ENCODE results near the gene CFAP299. TPM values are rescaled to one million over a fixed set of nuclear protein-coding genes. Genes with fewer than 3 reads are reported as not detected.
"Not testable (repeated sequence)": the region's sequence is repeated elsewhere in the genome, so short reads cannot be mapped to it uniquely, and the experiment has no call there.

CFAP299 gene
- total and polyA plus RNA-seq, 3 experiments from 2014 or later: not detected

DNA sequence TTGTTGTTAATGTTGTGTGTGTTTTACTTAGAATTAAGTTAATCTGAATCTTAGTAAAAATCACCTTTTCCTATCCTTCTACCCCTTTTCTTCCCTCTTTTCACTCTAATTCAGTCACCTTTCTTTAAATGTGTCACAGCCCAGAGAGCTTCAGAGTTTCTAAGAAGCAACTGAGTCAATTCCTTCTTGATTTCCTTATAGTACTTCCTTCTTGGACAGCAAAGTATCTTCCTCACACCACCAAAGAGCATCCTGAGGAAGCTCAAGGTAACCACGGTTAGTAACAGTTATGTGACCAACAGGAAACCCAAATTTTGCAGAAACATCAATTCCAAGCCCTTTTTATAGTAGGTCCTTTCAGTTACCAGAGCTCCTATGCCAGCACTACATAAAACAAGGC lies 451.8 kb downstream of the CFAP299 start:
- CTCF ChIA-PET: no interaction called here

DNA sequence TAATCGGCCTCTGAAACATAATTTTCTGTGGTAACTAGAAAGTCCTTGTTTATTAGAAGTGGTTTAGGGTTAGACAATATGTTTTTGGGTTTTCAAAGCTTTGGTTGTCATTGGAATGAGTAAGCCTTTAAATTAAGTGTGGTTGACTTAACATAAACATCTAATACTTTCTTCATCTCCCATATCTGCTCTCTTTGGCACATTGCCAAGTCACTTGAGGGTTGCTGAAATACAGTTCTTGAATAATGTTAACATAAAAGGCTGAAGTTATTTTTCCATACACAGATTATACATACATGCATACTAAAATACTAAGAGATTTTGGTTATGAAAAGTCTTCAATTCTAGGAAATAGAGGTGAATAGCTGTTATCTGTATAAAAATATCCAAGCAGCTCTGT lies 453.3 kb downstream of the CFAP299 start:
- Mint-ChIP-seq H3K27ac (no peak overlapping the region), H3K4me1 (peaks cover 8 to 15% (median 9%) of the 10 kb centered on the region in 3 donors), H3K9me3 (no peaks in the 10 kb centered on the region), H3K4me3 (no peak overlapping the region), H3K27me3 (no peaks in the 10 kb centered on the region), H3K36me3 (no peaks in the 10 kb centered on the region)
- no peak for DNase-seq
- H3K27me3 ChIP-seq (ENCODE audit: insufficient read depth, low read length, poor library complexity, severe bottlenecking): no peaks in the 10 kb centered on the region
- no peak overlapping the region for H3K27ac ChIP-seq (ENCODE audit: low read depth, low read length)
- no peaks in the 10 kb centered on the region for H3K4me1 ChIP-seq (ENCODE audit: insufficient read depth, low read length)
- no peak overlapping the region for H3K4me3 ChIP-seq (ENCODE audit: low read length)
- H3K36me3 ChIP-seq (ENCODE audit: insufficient read depth, low read length): no peaks in the 10 kb centered on the region
- CTCF ChIA-PET: no interaction called here
- POLR2A ChIA-PET: no interaction called here
- H3K9me3 ChIP-seq (ENCODE audit: low read length): no peaks in the 10 kb centered on the region

More for the DNA sequence above, 451.8 kb downstream of the CFAP299 start:
- Mint-ChIP-seq H3K4me1 (peaks cover 8 to 15% (median 9%) of the 10 kb centered on the region in 3 donors), H3K9me3 (no peaks in the 10 kb centered on the region), H3K36me3 (no peaks in the 10 kb centered on the region), H3K4me3 (no peak overlapping the region), H3K27me3 (no peaks in the 10 kb centered on the region), H3K27ac (no peak overlapping the region)
- no peaks in the 10 kb centered on the region for H3K27me3 ChIP-seq (ENCODE audit: insufficient read depth, low read length, poor library complexity, severe bottlenecking)
- H3K27ac ChIP-seq (ENCODE audit: low read depth, low read length): no peak overlapping the region
- no peaks in the 10 kb centered on the region for H3K9me3 ChIP-seq (ENCODE audit: low read length)
- POLR2A ChIA-PET: no interaction called here
- no peak for DNase-seq
- no peaks in the 10 kb centered on the region for H3K36me3 ChIP-seq (ENCODE audit: insufficient read depth, low read length)
- no peak overlapping the region for H3K4me3 ChIP-seq (ENCODE audit: low read length)
- H3K4me1 ChIP-seq (ENCODE audit: insufficient read depth, low read length): no peaks in the 10 kb centered on the region

DNA sequence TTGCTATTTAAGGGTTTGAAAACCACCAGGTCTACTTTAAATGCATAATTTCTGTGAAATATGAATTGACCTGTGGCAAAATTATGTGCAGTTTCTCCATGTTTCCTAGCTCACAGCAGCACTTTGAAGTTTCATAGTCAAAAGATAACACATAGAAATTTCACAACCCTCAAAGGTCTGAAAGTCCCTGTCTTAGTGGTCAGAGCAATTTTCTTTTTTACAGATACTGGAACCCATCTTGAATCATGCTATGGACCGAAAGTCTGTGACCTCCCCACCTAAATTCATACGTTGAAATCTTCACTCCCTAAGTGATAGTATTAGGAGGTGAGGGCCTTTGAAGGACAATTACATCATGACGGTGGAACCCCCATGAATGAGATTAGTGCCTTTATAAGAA lies 454.6 kb downstream of the CFAP299 start:
- H3K9me3 ChIP-seq (ENCODE audit: low read length): no peaks in the 10 kb centered on the region
- H3K27ac ChIP-seq (ENCODE audit: low read depth, low read length): no peak overlapping the region
- H3K4me1 Mint-ChIP-seq: peaks cover 8 to 15% (median 9%) of the 10 kb centered on the region in 3 donors
- H3K4me1 ChIP-seq (ENCODE audit: insufficient read depth, low read length): no peaks in the 10 kb centered on the region
- no peaks in the 10 kb centered on the region for H3K27me3 Mint-ChIP-seq
- no peak for DNase-seq
- no peak overlapping the region for H3K27ac Mint-ChIP-seq
- H3K9me3 Mint-ChIP-seq: peaks cover 0 to 2% (median 0%) of the 10 kb centered on the region in 5 donors
- CTCF ChIA-PET: interaction anchor here (1.2 kb wide), 1 partner anchor 424 kb away, joined by 3 read pairs; no protein-coding TSS in a partner anchor
- POLR2A ChIA-PET: no interaction called here
- no peak overlapping the region for H3K4me3 ChIP-seq (ENCODE audit: low read length)
- H3K4me3 Mint-ChIP-seq: no peak overlapping the region
- no peaks in the 10 kb centered on the region for H3K27me3 ChIP-seq (ENCODE audit: insufficient read depth, low read length, poor library complexity, severe bottlenecking)
- no peaks in the 10 kb centered on the region for H3K36me3 ChIP-seq (ENCODE audit: insufficient read depth, low read length)
- H3K36me3 Mint-ChIP-seq: no peaks in the 10 kb centered on the region

DNA sequence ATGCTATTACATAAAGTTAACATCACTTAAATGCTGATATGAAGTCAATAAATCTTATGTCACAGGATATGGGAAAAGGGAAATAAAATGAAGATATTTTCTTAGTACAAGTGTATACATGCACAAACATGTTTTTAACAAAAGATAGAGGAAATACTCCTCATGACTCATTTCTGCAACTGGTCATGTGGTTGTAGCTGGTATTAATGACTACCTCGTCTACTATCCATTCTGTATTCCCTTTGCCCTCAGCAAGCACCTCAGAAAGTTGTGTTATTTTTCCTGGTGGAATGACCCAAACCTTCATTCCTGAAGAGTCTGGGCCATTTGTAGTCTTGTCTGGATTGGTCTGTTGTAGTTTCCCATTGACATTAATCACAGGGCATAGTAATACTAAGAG lies 458.1 kb downstream of the CFAP299 start:
- peaks cover 10 to 16% (median 14%) of the 10 kb centered on the region in 5 donors for H3K9me3 Mint-ChIP-seq
- H3K36me3 ChIP-seq (ENCODE audit: insufficient read depth, low read length); H3K4me1 ChIP-seq (ENCODE audit: insufficient read depth, low read length); H3K27me3 Mint-ChIP-seq; H3K4me3 ChIP-seq (ENCODE audit: low read length); DNase-seq; POLR2A ChIA-PET; H3K4me1 Mint-ChIP-seq; H3K4me3 Mint-ChIP-seq; H3K27ac Mint-ChIP-seq; H3K27me3 ChIP-seq (ENCODE audit: insufficient read depth, low read length, poor library complexity, severe bottlenecking); H3K9me3 ChIP-seq (ENCODE audit: low read length); CTCF ChIA-PET; H3K27ac ChIP-seq (ENCODE audit: low read depth, low read length): not testable (repeated sequence)
- H3K36me3 Mint-ChIP-seq: peaks cover 0 to 12% (median 0%) of the 10 kb centered on the region in 3 donors

DNA sequence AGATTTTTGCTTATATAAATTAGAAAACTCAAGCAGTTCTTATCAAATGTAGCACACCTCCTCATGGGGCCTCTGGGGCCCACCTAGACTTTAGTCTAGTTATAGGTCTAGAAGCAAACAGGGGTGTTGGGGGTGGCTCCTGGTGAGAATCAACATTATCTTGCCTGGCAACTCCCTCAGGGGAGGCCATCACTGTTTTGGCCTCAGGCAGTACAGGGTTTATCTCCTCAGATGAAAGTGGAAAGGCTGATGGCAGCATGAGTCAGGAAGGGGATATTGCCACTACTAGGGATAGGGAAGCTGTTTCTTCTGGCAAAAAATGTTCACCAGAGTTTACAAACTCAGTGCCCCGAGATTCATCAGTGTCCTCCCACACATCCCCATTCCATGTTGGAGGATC lies 462.6 kb downstream of the CFAP299 start:
- no peaks in the 10 kb centered on the region for H3K4me1 ChIP-seq (ENCODE audit: insufficient read depth, low read length)
- Mint-ChIP-seq H3K27me3 (no peaks in the 10 kb centered on the region), H3K4me3 (no peak overlapping the region), H3K9me3 (peaks cover 10 to 16% (median 14%) of the 10 kb centered on the region in 5 donors), H3K27ac (no peak overlapping the region), H3K36me3 (peaks cover 0 to 12% (median 0%) of the 10 kb centered on the region in 3 donors), H3K4me1 (peaks cover 4 to 16% (median 10%) of the 10 kb centered on the region in 3 donors)
- H3K4me3 ChIP-seq (ENCODE audit: low read length): no peak overlapping the region
- POLR2A ChIA-PET: no interaction called here
- no peaks in the 10 kb centered on the region for H3K9me3 ChIP-seq (ENCODE audit: low read length)
- no peak overlapping the region for H3K27ac ChIP-seq (ENCODE audit: low read depth, low read length)
- DNase-seq: no peak
- H3K27me3 ChIP-seq (ENCODE audit: insufficient read depth, low read length, poor library complexity, severe bottlenecking): no peaks in the 10 kb centered on the region
- CTCF ChIA-PET: no interaction called here
- H3K36me3 ChIP-seq (ENCODE audit: insufficient read depth, low read length): no peaks in the 10 kb centered on the region

DNA sequence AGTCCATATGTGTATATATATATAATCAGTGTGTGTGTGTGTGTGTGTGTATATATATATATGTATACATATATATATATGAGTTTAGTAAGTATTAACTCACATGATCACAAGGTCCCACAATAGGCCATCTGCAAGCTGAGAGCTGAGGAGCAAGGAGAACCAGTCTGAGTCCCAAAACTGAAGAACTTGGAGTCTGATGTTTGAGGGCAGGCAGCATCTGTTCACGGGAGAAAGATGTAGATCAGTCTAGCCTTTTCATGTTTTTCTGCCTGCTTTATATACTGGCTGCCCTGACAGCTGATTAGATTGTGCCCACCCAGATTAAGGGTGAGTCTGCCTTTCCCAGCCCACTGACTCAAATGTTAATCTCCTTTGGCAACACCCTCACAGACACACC lies 465.2 kb downstream of the CFAP299 start:
- H3K36me3 ChIP-seq (ENCODE audit: insufficient read depth, low read length); H3K27ac Mint-ChIP-seq; H3K4me3 ChIP-seq (ENCODE audit: low read length); POLR2A ChIA-PET; H3K27me3 ChIP-seq (ENCODE audit: insufficient read depth, low read length, poor library complexity, severe bottlenecking); H3K9me3 ChIP-seq (ENCODE audit: low read length); H3K4me1 ChIP-seq (ENCODE audit: insufficient read depth, low read length); H3K27me3 Mint-ChIP-seq; H3K4me3 Mint-ChIP-seq; DNase-seq; H3K27ac ChIP-seq (ENCODE audit: low read depth, low read length); CTCF ChIA-PET: not testable (repeated sequence)
- peaks cover 0 to 12% (median 0%) of the 10 kb centered on the region in 3 donors for H3K36me3 Mint-ChIP-seq
- H3K4me1 Mint-ChIP-seq: peaks cover 4 to 20% (median 13%) of the 10 kb centered on the region in 3 donors
- H3K9me3 Mint-ChIP-seq: peaks cover 9 to 16% (median 14%) of the 10 kb centered on the region in 5 donors

DNA sequence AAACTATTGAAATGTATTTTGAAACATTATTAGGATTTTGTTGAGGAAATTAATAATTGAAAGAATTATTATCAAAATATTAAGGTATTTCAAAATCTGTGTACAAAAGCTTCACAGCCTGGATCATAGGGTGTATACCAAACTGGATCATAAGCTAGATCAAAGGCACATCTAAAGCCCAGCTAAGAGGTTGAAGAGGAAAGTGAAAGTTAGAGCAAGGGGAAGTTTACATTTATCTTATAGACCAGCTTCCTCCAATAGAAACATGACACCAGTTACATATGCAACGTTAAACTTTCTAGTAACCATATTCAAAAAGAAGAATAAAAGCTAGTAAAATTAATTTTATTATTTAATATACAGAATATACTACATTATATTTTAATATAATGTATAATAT lies 467.8 kb downstream of the CFAP299 start:
- ChIA-PET CTCF (no interaction called here), POLR2A (no interaction called here)
- Histone ChIP-seq H3K27ac (ENCODE audit: low read depth, low read length) (no peak overlapping the region), H3K27me3 (ENCODE audit: insufficient read depth, low read length, poor library complexity, severe bottlenecking) (no peaks in the 10 kb centered on the region), H3K4me3 (ENCODE audit: low read length) (no peak overlapping the region), H3K9me3 (ENCODE audit: low read length) (no peaks in the 10 kb centered on the region), H3K36me3 (ENCODE audit: insufficient read depth, low read length) (no peaks in the 10 kb centered on the region), H3K4me1 (ENCODE audit: insufficient read depth, low read length) (no peaks in the 10 kb centered on the region)
- Mint-ChIP-seq H3K4me1 (peaks cover 4 to 20% (median 13%) of the 10 kb centered on the region in 3 donors), H3K27me3 (no peaks in the 10 kb centered on the region), H3K9me3 (peaks cover 0 to 3% (median under 1%) of the 10 kb centered on the region in 5 donors), H3K4me3 (no peak overlapping the region), H3K27ac (no peak overlapping the region), H3K36me3 (peaks cover 0 to under 1% (median 0%) of the 10 kb centered on the region in 3 donors)
- DNase-seq: no peak

DNA sequence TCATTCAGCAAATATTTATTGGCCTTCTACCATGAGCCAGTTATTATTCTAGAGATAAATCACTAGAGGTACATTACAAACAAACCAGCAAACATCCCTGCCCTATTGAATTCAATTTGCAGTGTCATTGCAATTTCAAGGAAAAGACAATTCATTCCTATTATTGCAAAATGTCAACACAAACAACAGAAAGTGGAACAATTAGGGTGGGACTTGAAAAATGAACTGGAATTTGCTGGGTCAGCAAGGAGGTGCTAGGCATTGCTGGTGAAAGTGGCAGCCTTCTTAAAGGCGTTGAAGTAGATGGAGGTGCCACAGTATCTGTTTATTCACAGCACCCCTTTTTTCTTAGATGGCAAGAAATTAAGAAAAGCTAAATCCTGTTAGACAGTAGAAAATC lies 470.9 kb downstream of the CFAP299 start:
- Histone ChIP-seq H3K4me1 (ENCODE audit: insufficient read depth, low read length) (no peaks in the 10 kb centered on the region), H3K27ac (ENCODE audit: low read depth, low read length) (no peak overlapping the region), H3K36me3 (ENCODE audit: insufficient read depth, low read length) (no peaks in the 10 kb centered on the region), H3K9me3 (ENCODE audit: low read length) (no peaks in the 10 kb centered on the region), H3K4me3 (ENCODE audit: low read length) (no peak overlapping the region), H3K27me3 (ENCODE audit: insufficient read depth, low read length, poor library complexity, severe bottlenecking) (no peaks in the 10 kb centered on the region)
- peaks cover 0 to under 1% of the 10 kb centered on the region in 2 donors for H3K27me3 Mint-ChIP-seq
- ChIA-PET POLR2A (no interaction called here), CTCF (interaction anchor here (1.1 kb wide), 1 partner anchor 10 kb away, joined by 3 read pairs; no protein-coding TSS in a partner anchor)
- DNase-seq: no peak
- H3K4me1 Mint-ChIP-seq: peaks cover 3 to 17% (median 10%) of the 10 kb centered on the region in 3 donors
- no peaks in the 10 kb centered on the region for H3K36me3 Mint-ChIP-seq
- H3K27ac Mint-ChIP-seq: no peak overlapping the region
- H3K9me3 Mint-ChIP-seq: no peaks in the 10 kb centered on the region
- H3K4me3 Mint-ChIP-seq: no peak overlapping the region

Data from CD8-positive, alpha-beta memory T cell (primary cell).